OCI-LY1 (cell line): ENCODE measurements around the gene OSER1.

Experiments
- CTCF ChIP-seq: fragments of 200-600 bp; sonication (generic), shearing (Covaris generic); IDR thresholded peaks from 2 replicates; pipeline ENCODE4 v1.5.1; 2017; ENCODE audit warnings: mild to moderate bottlenecking, antibody characterized with exemption, low read length, moderate library complexity, mixed read lengths
- EZH2 ChIP-seq: fragments of 200-600 bp; sonication (generic), shearing (Covaris generic); IDR thresholded peaks from 2 replicates; pipeline ENCODE4 v1.8.0; 2017; ENCODE audit warnings: borderline replicate concordance, mixed run types, mild to moderate bottlenecking, antibody characterized with exemption, low read length, moderate library complexity, mixed read lengths

- TF ChIP-seq CTCF: no peak
- no peak for TF ChIP-seq EZH2
Measured at GRCh38 chr20:44208770-44209169, 1.8 kb downstream of the OSER1 start.
